Measurements from ENCODE around the gene LBHD2.

- TF ChIP-seq CTCF (IDR thresholded peaks at IDR 0.05) (no peak), POLR2A (IDR thresholded peaks at IDR 0.05) (no peak)
These were observed 48.6 kb downstream of the LBHD2 start for GRCh38 chr14:103132381-103133209.

Measured in thyroid gland (tissue), 4 donors.